HG03097 (cell line): Measurements from ENCODE around the gene GTPBP10.

Experiments
- ATAC-seq: cut with Tn5 transposase; IDR thresholded peaks from one replicate; pipeline ENCODE4 v1.9.1; 2021; ENCODE audit not compliant: unreplicated experiment, low FRiP score

The GTPBP10 gene

DNA sequence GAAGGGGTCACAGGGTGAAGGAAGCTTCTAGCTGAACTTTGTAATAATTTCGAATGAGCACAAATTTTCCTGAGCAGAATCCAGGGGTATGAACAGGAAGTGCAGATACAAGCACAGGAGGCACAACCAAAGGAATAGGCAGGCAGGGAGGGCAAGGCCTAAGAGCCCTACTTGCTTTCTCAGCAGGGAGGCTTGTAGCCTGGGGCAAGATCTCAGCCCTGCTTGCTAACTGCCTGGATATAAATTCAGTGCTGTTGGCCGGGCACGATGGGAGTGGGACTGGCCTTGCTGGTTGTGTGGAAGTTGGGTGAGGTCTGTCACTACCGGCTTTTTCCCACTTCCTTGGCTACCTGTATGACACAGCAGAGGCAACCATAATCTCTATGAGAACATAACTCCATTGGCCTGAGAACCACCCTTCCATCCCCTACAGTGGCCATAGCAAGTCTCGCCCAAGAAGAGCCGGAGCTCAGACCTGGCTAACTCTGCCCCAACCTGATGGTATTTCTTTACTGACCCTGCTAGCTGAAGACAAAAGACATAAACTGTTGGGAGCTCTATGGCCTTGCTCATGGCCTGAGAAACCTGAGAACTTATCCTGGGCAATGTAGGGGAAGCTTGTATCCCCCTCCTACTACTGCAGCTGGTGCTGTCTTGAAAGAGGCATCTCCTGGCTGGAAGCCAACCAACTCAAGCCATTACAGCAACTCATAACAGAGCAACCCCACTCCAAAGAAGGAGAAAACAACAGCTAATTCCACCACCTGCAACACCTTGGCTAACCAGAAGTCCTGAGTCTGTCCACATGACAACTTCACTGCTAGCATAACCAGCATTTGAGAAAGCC, 84.3 kb downstream of the GTPBP10 start:
- no peak for ATAC-seq

DNA sequence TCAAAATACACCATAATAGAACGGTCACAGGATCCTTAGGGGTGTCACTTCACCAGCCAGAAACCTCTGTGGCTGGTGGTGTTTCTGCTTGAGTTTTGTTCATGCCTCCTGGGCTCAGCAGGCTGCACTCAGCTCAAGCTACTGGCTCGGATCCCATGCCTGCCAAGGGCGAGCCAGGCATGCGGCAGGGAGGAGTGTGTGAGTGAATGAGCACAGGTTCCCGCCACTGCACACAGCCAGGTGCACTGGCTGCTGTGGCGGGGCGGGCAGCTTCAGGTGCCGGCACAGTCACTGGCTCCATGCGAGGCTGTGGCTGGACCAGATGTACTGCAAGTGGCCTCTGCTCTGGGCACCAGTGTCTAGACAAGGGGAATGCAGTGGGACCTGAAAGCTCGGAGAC, 86.2 kb downstream of the GTPBP10 start:
- no peak for ATAC-seq

DNA sequence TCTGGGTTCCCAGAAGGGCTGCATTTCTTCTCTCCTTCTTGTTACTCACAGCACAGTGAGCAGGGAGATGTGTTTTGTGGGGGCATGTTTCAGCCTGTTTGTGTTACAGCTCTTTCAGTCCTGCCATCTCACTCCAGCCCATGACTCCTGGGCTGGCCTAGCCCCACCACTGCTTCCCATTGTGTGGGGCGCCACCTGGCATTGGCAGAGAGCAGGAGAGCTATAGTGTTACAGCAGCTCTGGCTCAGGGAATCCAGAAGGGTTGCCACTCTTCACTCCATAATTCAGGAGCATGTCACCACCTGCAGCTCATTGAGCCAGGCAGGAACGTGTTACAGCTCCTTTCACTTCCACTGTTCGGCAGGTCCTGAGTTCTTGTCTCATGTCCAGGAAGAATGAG, 86.7 kb downstream of the GTPBP10 start:
- no peak for ATAC-seq
